WERI-Rb-1 (cell line): ENCODE measurements around the gene C22orf31.

Experiments
- DNase-seq: peaks from one replicate; pipeline ENCODE4 v3.0.0-alpha.2; 2020
- H3K27ac ChIP-seq: fragments of 250-450 bp; sonication (Bioruptor Pico); 2 replicates; pipeline ENCODE4 v1.5.1; 2020; ENCODE audit warnings: mild to moderate bottlenecking, moderate library complexity
- H3K27me3 ChIP-seq: fragments of 250-450 bp; sonication (Bioruptor Pico); 2 replicates; pipeline ENCODE4 v1.5.1; 2021; ENCODE audit warnings: mild to moderate bottlenecking, low read depth, moderate library complexity; ENCODE audit not compliant: insufficient read depth, severe bottlenecking
- H3K36me3 ChIP-seq: fragments of 250-450 bp; sonication (Bioruptor Pico); 2 replicates; pipeline ENCODE4 v1.5.1; 2020; ENCODE audit warnings: mild to moderate bottlenecking, moderate library complexity
- H3K4me3 ChIP-seq: 2 replicates; pipeline ENCODE4 v1.5.1; 2011; ENCODE audit warnings: low read depth, mild to moderate bottlenecking, control low read depth, low read length
- H3K9me3 ChIP-seq: fragments of 250-450 bp; sonication (Bioruptor Pico); 2 replicates; pipeline ENCODE4 v1.5.1; 2021; ENCODE audit warnings: mild to moderate bottlenecking, moderate library complexity; ENCODE audit not compliant: severe bottlenecking
- CTCF ChIP-seq: IDR thresholded peaks from 2 replicates; pipeline ENCODE4 v1.5.1; 2011; ENCODE audit warnings: low read depth, mild to moderate bottlenecking, control low read depth, inconsistent platforms, low read length

The C22orf31 gene

GRCh38 chr22:29009148-29009547, 52.5 kb downstream of the C22orf31 start:
- no peak for DNase-seq
- H3K27me3 ChIP-seq, result no peaks in the 10 kb centered on the region
- H3K4me3 ChIP-seq, result no peak overlapping the region
- TF ChIP-seq CTCF, result no peak
- no peak overlapping the region for H3K27ac ChIP-seq
- H3K36me3 ChIP-seq, result no peaks in the 10 kb centered on the region; the same call in none of the 2 replicates
- H3K9me3 ChIP-seq, result no peaks in the 10 kb centered on the region
